Measurements from ENCODE around the gene ARID3B.
"Not testable (repeated sequence)": the region's sequence is repeated elsewhere in the genome, so short reads cannot be mapped to it uniquely, and the experiment has no call there.

ARID3B gene

GRCh38 chr15:74621936-74622335, 80.9 kb downstream of the ARID3B start:
- no peak for DNase-seq

GRCh38 chr15:74622758-74623157, 81.7 kb downstream of the ARID3B start:
- no peak for DNase-seq

- no peak for DNase-seq
These were observed 83.1 kb downstream of the ARID3B start for GRCh38 chr15:74624020-74624602.

GRCh38 chr15:74625693-74626092, 84.7 kb downstream of the ARID3B start:
- DNase-seq: no peak

- no peak for DNase-seq
These were observed 85.3 kb downstream of the ARID3B start for GRCh38 chr15:74626336-74626735.

GRCh38 chr15:74626752-74627692, 86.0 kb downstream of the ARID3B start:
- DNase-seq: no peak

- DNase-seq: no peak
These were observed 86.7 kb downstream of the ARID3B start for GRCh38 chr15:74627766-74628165.

GRCh38 chr15:74628199-74628598, 87.2 kb downstream of the ARID3B start:
- no peak for DNase-seq

- no peak for DNase-seq
These were observed 87.9 kb downstream of the ARID3B start for GRCh38 chr15:74628949-74629348.

- not testable (repeated sequence) for DNase-seq
These were observed 88.7 kb downstream of the ARID3B start for GRCh38 chr15:74629696-74630095.

GRCh38 chr15:74630284-74631086, 89.5 kb downstream of the ARID3B start:
- DNase-seq: no peak

- DNase-seq: no peak
These were observed 90.0 kb downstream of the ARID3B start for GRCh38 chr15:74631087-74631385.

- DNase-seq: no peak
These were observed 90.4 kb downstream of the ARID3B start for GRCh38 chr15:74631408-74631807.

- DNase-seq: peak; percentile 7
These were observed 91.0 kb downstream of the ARID3B start for GRCh38 chr15:74631935-74632560.

- DNase-seq: no peak
These were observed 91.6 kb downstream of the ARID3B start for GRCh38 chr15:74632601-74633000.

GRCh38 chr15:74633781-74634180, 92.8 kb downstream of the ARID3B start:
- DNase-seq: no peak

GRCh38 chr15:74635228-74635627, 94.2 kb downstream of the ARID3B start:
- peak; percentile 62 for DNase-seq

GRCh38 chr15:74636984-74637383, 96.0 kb downstream of the ARID3B start:
- DNase-seq: no peak

GRCh38 chr15:74641151-74641550, 100.1 kb downstream of the ARID3B start:
- no peak for DNase-seq

- peak; percentile 90 for DNase-seq
These were observed 101.3 kb downstream of the ARID3B start for GRCh38 chr15:74642348-74642733.

GRCh38 chr15:74642734-74643664, 102.0 kb downstream of the ARID3B start:
- peak; percentile 26 for DNase-seq

GRCh38 chr15:74643665-74644204, 102.7 kb downstream of the ARID3B start:
- DNase-seq: no peak
